ENCODE measurements around the gene CAMK1D. TPM values are rescaled to one million over a fixed set of nuclear protein-coding genes. Genes with fewer than 3 reads are reported as not detected.

The CAMK1D gene
- total RNA-seq, 1 donor from 2014 or later = 14.0 TPM

- peak; percentile 17 for DNase-seq
These were observed 420.1 kb downstream of the CAMK1D start for GRCh38 chr10:12769323-12770044.

GRCh38 chr10:12771981-12772760 is 422.8 kb downstream of the CAMK1D start:
- no peak for DNase-seq

GRCh38 chr10:12772797-12773587 is 423.6 kb downstream of the CAMK1D start:
- no peak for DNase-seq

DNA sequence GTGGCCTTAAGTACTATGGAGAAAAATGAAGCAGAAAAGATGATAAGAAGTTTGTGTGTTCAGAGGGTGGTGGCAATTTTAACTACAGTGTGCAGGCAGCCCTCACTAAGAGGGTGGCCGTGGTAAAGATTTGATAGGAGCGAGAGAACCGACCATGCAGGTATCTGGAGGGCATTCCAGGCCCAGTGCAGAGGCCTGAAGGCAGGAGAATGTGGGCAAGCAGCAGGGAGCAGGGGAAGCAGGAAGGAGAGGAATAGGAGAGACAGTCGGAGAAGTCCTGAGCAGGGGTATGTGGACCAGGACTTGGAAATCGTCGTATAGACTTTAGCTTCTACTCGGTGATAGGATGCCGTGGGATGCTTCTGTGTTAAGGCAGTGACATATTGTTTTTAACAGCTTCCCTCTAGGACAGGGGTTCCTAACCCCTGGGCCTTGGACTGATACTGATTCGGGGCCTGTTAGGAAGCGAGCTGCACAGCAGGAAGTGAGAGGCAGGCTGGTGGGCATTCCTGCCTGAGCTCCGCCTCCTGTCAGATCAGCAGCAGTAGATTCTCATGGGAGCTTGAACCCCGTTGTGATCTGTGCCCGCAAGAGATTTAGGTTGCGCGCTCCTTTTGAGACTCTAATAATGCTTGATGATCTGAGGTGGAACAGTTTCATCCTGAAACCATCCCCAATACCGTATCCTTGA is 425.0 kb downstream of the CAMK1D start:
- no peak for DNase-seq

DNA sequence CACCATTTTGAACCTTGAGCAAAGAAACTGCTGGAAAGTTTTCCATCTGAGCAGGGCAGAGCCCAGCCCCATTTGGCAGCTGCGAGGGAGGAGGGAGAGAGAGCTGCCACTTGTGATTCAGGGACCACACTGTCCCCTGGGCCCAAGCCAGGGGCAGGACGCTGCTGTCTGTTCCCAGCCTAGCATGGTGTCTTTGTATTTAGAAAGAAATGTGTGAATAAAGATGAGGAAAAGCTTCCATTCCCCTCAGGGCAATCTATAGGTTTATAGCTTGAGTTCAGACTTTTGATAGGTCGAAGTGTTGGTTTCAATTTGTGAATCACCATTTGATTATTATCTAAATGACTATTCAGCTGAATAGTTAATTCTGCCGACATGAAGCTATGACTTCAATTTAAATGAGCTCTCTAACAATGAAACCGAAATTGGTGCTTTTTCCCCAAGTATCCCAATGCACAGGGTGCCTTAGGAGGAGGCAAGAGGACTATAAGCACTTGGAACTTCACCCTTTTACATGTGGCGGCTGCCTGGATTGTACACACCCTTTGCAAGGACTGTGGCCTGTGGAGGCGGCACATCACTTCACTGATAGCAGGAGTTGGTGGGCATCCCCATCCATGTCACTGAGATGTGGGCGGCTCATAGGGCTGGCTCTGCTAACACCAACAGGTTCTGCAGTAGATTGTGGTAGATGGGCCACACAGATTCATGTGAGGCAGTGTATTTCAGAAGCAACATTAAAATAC is 428.7 kb downstream of the CAMK1D start:
- no peak for DNase-seq

DNA sequence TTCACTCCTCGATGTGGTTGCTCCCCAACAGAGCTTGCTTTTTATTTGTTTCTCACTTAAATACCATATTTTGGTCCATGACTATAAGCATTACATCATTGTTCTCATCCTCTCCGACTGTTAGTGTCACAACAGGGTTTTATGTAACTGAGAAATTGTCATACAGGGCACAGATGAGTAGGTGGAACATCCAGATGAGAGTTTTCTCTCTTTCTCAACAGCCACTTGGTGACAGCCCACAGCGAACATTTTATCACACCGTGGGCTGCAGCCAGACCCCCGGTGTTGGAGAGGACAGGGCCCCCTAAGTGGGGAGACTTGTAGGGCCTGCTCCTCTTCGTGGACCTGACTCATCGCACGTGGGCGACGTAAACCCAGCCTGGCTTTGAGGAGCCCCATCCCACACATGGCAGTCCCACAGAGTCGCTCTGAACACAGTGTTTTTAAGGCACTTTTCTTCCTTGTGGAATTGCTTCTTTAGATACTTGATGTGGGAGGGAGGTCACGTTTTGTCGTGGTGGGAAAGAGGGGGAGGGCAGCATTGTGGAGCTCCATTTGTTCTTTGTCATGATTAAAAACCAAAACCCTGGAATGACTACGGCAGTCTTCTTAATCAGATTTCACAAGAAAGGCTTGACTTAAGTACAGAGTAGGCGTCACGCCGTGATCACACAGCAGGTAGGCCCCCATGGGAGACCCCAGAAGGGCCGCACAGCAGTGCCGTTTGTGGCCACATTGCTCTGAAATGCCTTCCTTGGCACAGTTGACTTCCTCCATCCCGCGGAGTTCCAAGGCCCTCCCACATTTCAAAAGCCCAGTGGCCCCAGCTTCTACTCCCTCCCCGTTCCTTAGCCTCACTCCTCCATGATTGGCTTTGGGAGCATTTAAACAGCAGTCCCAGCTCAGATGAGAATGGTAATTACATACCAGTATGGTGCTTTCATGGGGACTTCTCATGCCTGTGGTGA is 431.6 kb downstream of the CAMK1D start:
- peak; percentile 5 for DNase-seq

GRCh38 chr10:12781976-12782375 is 432.6 kb downstream of the CAMK1D start:
- DNase-seq = no peak

DNA sequence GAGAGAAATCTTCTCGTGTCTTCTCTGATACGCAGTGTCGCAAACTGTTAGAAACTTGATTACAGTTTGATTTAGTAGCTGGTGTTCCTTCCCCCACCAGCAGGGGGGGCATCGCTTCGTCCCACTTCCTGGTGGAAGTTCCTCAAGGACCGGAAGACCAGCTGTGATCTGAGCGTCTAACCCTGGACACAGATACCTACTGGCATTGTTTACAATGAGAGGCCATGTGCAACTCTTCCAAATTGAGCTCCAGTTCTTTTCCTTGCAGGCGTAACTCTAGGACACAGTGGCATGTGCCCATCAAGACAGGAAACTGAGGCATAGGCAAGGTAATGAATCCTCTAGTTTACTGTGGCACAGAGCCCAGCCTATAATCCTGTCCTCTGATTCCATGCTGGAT is 433.2 kb downstream of the CAMK1D start:
- peak; percentile 17 for DNase-seq

- DNase-seq = peak; percentile 80
These were observed 433.9 kb downstream of the CAMK1D start for GRCh38 chr10:12783293-12783692.

DNA sequence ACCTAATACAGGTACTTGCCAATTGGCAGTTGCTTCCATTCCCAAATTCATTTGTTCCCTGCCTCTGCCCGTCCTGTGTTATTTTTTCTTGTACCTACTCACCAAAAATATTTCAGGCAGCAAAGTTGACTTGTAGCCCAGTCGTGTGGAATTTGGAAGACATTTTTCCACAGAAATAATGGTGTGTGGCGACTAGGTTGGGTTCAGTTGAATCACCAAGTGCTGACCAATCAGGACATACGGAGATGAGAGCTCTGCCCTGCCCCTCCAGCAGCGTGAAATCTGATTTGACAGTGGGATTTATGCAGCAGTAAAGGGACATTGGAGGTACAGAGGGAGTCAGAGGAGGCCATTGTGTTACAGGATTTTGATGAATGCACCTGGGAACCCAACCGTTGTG is 435.3 kb downstream of the CAMK1D start:
- DNase-seq = no peak

DNA sequence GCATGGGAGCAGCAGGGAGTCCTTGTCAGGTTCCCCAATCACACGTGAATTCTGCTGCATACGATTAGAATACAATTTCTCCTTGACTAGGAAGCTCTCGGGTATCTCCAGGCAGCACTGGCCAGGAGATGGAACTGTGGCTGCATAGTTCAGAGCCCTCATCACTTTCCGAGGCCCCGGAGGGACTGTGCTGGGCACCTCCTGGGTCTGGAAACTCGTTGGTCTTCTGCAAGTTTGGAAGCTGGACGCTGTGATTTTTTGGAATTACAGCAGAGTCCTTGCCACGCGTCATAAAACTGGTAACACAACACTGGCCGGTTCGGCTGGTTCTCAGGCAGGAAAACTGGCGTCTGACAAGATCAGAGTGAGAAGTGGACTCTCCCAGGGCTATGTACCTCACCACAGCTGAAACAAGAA is 436.1 kb downstream of the CAMK1D start:
- DNase-seq = no peak

GRCh38 chr10:12787297-12787696 is 437.9 kb downstream of the CAMK1D start:
- DNase-seq = no peak

- no peak for DNase-seq
These were observed 438.9 kb downstream of the CAMK1D start for GRCh38 chr10:12788277-12788676.

- DNase-seq = no peak
These were observed 440.9 kb downstream of the CAMK1D start for GRCh38 chr10:12790270-12790669.

DNA sequence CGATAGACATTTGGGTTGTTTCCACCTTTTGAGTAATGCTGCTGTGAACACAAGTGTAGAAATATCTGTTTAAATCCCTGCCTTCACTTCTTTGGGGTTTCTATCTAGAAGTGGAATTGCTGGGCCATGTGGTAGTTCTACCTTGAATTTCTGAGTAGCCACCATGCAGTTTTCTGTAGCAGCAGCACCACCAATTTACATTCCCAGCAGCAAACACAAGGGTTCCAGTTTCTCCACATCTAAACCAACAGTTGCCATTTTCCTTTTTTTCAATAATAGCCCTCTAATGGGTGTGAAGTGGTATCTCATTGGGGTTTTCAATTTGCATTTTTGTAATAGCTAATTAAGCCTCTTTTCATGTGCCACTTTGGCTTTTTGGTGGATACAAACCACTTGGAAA is 442.4 kb downstream of the CAMK1D start:
- no peak for DNase-seq

DNA sequence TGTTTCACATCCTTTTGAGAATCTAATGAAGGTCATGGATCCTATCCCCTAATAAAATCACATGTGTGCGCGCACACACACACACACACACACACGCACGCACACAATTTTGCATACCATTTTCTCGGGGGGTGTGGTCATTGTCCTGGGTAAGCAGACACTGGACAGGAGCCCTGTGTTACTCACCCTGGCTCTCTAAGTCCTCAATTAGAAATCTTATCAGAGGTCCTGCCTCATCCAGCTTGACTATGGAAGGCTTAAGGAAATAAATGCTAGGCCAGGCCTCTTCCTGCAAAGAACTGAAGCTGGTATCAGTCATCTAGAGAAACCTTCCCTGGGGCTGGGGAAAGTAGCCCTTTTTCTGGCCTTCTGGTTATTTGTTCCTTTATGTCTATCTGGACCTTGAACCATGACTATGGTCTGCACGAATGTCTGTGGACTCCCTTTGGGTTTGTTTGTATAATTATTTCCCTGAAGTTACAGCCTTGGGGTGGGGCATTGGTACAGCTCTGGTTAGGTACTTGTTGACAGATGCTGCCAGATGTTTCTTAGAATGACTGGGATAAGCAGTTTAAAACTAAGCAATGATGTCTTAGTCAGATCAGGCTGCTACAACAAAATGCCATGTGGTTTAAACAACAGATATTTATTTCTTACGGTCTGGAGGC is 443.7 kb downstream of the CAMK1D start:
- no peak for DNase-seq

GRCh38 chr10:12795315-12796110 is 446.2 kb downstream of the CAMK1D start:
- peak; percentile 46 for DNase-seq

GRCh38 chr10:12796401-12797160 is 447.2 kb downstream of the CAMK1D start:
- peak; percentile 88 for DNase-seq
